Heart right ventricle (tissue), 16 donors: ENCODE measurements around the gene PGM1. TPM values are rescaled to one million over a fixed set of nuclear protein-coding genes. Genes with fewer than 3 reads are reported as not detected.

Source experiments
- ATAC-seq, 8 donors: fragments of 200-7000 bp; cut with Tn5 transposase; one replicate each; pipeline ENCODE4 v1.9.1; 2020; ENCODE audit warnings: mild to moderate bottlenecking in 8 of 8, moderate library complexity in 8 of 8, moderate number of reproducible peaks in 1 of 8
- DNase-seq, 2 donors: peaks; one replicate each; pipeline ENCODE4 v3.0.0-alpha.2; 2020
- H3K27ac ChIP-seq, 10 donors: fragments of 200-600 bp; sonication (generic) in 2 of 10; one replicate each; pipeline versions ENCODE4 v1.5.0 to v1.8.0; 2020 to 2022; ENCODE audit warnings: mild to moderate bottlenecking in 3 of 10
- H3K27me3 ChIP-seq, 7 donors: fragments of 200-600 bp; one replicate each; pipeline ENCODE4 v1.8.0; 2021 to 2022; ENCODE audit warnings: mild to moderate bottlenecking in 2 of 7
- H3K36me3 ChIP-seq, 9 donors: fragments of 200-600 bp; sonication (generic) in 1 of 9; one replicate each; pipeline versions ENCODE4 v1.5.0 to v1.8.0; 2020 to 2022; ENCODE audit warnings: mild to moderate bottlenecking in 2 of 9
- H3K4me1 ChIP-seq, 9 donors: fragments of 200-600 bp; sonication (generic) in 1 of 9; one replicate each; pipeline versions ENCODE4 v1.5.0 to v1.8.0; 2020 to 2022; ENCODE audit warnings: mild to moderate bottlenecking in 4 of 9
- H3K4me3 ChIP-seq, 10 donors: fragments of 200-600 bp; sonication (generic) in 2 of 10; one replicate each; pipeline versions ENCODE4 v1.5.0 to v1.8.0; 2020 to 2022; ENCODE audit warnings: mild to moderate bottlenecking in 7 of 10, moderate library complexity in 2 of 10
- H3K9me3 ChIP-seq, 11 donors: fragments of 200-600 bp in 10 of 11; sonication (generic) in 2 of 11; one replicate each; pipeline versions ENCODE4 v1.5.0 to v1.8.0; 2013 to 2022; ENCODE audit warnings: mild to moderate bottlenecking in 2 of 11, control low read depth in 1 of 11, moderate library complexity in 1 of 11
- CTCF ChIP-seq, 9 donors: fragments of 200-600 bp; sonication (generic) in 2 of 9; IDR thresholded peaks; one replicate each; pipeline versions ENCODE4 v1.5.0 to v1.8.0; 2021 to 2022; ENCODE audit warnings: antibody characterized with exemption in 9 of 9, mild to moderate bottlenecking in 5 of 9, moderate library complexity in 1 of 9
- WGBS, 2 donors: extraction: QIAGEN DNeasy Blood & Tissue Kit; methylation state at CpG; one replicate each; pipeline ENCODE4 v1.1.7; 2013; ENCODE audit warnings: inconsistent platforms in 1 of 2; 5-methylcytosine and 5-hydroxymethylcytosine counted together
- intact Hi-C, 10 donors: fragments of 100-400 bp; cut with DNase I; formaldehyde crosslinking; loops; one replicate each; pipeline versions ENCODE4 v1.11.1 to v1.14.2; 2022
- polyA plus RNA-seq, 2 donors: library from polyadenylated mRNA; stranded (reverse); fragments of 200-250 nt; gene quantifications; one replicate each; pipeline ENCODE4 v1.2.3, GENCODE V29; 2013
- total RNA-seq, 10 donors: library from RNA; stranded (reverse); fragmentation: NEBNext Ultra II Directional in 3 of 10; extraction: Animal tissue kit (Norgen Biotek cat#: 25700) in 3 of 10; gene quantifications; one replicate each; pipeline versions ENCODE4 v1.2.1 to v1.2.4, GENCODE V29; 2021 to 2023
- donor health status: Arrhythmogenic right ventricular cardiomyopathy.
- donor health status: ischemic (EF 13 %, LVEDD 7.1; RV severe dilation, severe dysfunction).
- donor health status: healthy with polysubstance abuse.
- donor health status: DM: no; HTN: yes; CAD: no.
- donor health status: DM: no; HTN: no; CAD: no.
- donor health status: ischemic (EF 25% LVEDD 6.9; RV normal size, moderate dysfunction).
- donor health status: ischemic (EF 25% LVEDD 5.7; RV mildly dilated, moderate dysfunction).
- donor health status: healthy.
- donor health status: DM: yes; HTN: yes; CAD: no.
- donor health status: Ischemic cardiomyopathy.
- donor health status: ischemic (EF 35%, LVEDD 5.7; RV mildly dilated, moderate dysfunction).
- donor health status: nonischemic (EF 11% LVEDD 7.7; RV severe dilation, severe dysfunction).
- donor health status: DM: yes; HTN: yes; CAD: no.
- donor health status: PGD.
- donor health status: ischemic (EF 29% LVEDD 5.4; RV normal size, mild dysfunction).
- donor health status: nonischemic (EF 23%, LVEDD 6.1; RV moderate dilation, normal function).

The PGM1 gene
- total and polyA plus RNA-seq, 12 donors: 20.4 to 363 (median 251) TPM

- no peak for DNase-seq
- Histone ChIP-seq H3K9me3 (no peaks in the 10 kb centered on the region), H3K4me3 (no peak overlapping the region), H3K27me3 (no peaks in the 10 kb centered on the region), H3K36me3 (peaks cover 0 to 89% (median 31%) of the 10 kb centered on the region in 9 donors), H3K4me1 (peaks cover 0 to 7% (median 0%) of the 10 kb centered on the region in 9 donors), H3K27ac (no peak overlapping the region)
- intact Hi-C loops: no loop called here
- TF ChIP-seq CTCF (IDR thresholded peaks at IDR 0.05): no peak
- 97 to 98% methylated on average over 4 of the region's 4 CpGs for WGBS, 2 donors
- no peak for ATAC-seq
Measured at GRCh38 chr1:63633281-63633680, 40.1 kb downstream of the PGM1 start.

- intact Hi-C loops: no loop called here
- no peak overlapping the region for H3K4me3 ChIP-seq
- ATAC-seq: no peak
- H3K9me3 ChIP-seq: no peaks in the 10 kb centered on the region
- no peaks in the 10 kb centered on the region for H3K27me3 ChIP-seq
- H3K27ac ChIP-seq: no peak overlapping the region
- TF ChIP-seq CTCF (IDR thresholded peaks at IDR 0.05): no peak
- peaks cover 0 to 7% (median 0%) of the 10 kb centered on the region in 9 donors for H3K4me1 ChIP-seq
- H3K36me3 ChIP-seq: peaks cover 0 to 96% (median 34%) of the 10 kb centered on the region in 9 donors
- WGBS, 2 donors: 89% methylated on average over 4 of the region's 4 CpGs
- no peak for DNase-seq
Measured at GRCh38 chr1:63634471-63634870, 41.3 kb downstream of the PGM1 start.

- TF ChIP-seq CTCF (IDR thresholded peaks at IDR 0.05): no peak
- Histone ChIP-seq H3K4me1 (peaks cover 0 to 9% (median 0%) of the 10 kb centered on the region in 9 donors), H3K9me3 (no peaks in the 10 kb centered on the region), H3K4me3 (no peak overlapping the region), H3K36me3 (peaks cover 0 to 95% (median 22%) of the 10 kb centered on the region in 9 donors), H3K27me3 (no peaks in the 10 kb centered on the region), H3K27ac (no peak overlapping the region)
- intact Hi-C loops: no loop called here
- ATAC-seq (no peak), DNase-seq (no peak)
- 86% methylated on average over 1 of the region's 1 CpG for WGBS, 2 donors
Measured at GRCh38 chr1:63635681-63636080, 42.5 kb downstream of the PGM1 start.

GRCh38 chr1:63636192-63637105 lies 43.2 kb downstream of the PGM1 start:
- H3K9me3 ChIP-seq: no peaks in the 10 kb centered on the region
- WGBS, 2 donors: 94 to 97% methylated on average over 15 of the region's 15 CpGs
- H3K27me3 ChIP-seq: no peaks in the 10 kb centered on the region
- TF ChIP-seq CTCF (IDR thresholded peaks at IDR 0.05): no peak
- DNase-seq: no peak
- H3K4me1 ChIP-seq: peaks cover 0 to 14% (median 0%) of the 10 kb centered on the region in 9 donors
- H3K36me3 ChIP-seq: peaks cover 0 to 95% (median 22%) of the 10 kb centered on the region in 9 donors
- no peak overlapping the region for H3K4me3 ChIP-seq
- intact Hi-C loops: no loop called here
- no peak overlapping the region for H3K27ac ChIP-seq
- ATAC-seq: no peak
